ENCODE data around the gene CSMD2. TPM values are rescaled to one million over a fixed set of nuclear protein-coding genes. Genes with fewer than 3 reads are reported as not detected.

CSMD2 gene
- total and polyA plus RNA-seq, 2 of the 8 experiments (the other 6 are each of a cell fraction or from before 2014, with no cell fraction given): 7.0 to 14.7 TPM

DNA sequence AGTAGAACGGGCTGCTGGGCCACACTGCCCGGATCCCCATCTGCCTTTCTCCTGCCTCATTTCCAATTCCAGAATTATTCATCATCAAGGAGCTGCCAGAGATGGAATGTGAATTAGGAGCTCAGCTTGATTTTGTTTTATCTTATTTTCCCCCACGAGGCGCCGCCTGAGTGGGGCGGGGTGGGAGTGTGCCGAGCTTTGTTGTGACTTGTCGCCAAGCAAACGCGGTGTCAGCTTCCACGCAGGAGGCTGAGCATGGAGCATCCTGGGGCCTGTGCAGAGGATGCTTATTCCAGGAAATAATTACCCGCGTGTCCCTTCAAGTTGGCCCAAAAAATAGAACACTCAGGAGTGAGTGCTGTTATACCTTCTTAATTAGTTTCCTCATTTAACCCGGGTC, 209.9 kb downstream of the CSMD2 start:
- no peaks in the 10 kb centered on the region for H3K27me3 ChIP-seq (replicated peaks in 1 of 4; ENCODE audit: control insufficient read depth in 3 of 4, extremely low read depth in 1 of 4, insufficient read depth in 3 of 4, low read length in 3 of 4)
- no peak overlapping the region for H2BK5ac ChIP-seq (ENCODE audit: low read depth, low read length)
- H2BK20ac ChIP-seq (ENCODE audit: low read length): no peak overlapping the region
- H2BK15ac ChIP-seq (ENCODE audit: low read length): no peak overlapping the region
- FAIRE-seq: no peak
- no peak overlapping the region for H3K18ac ChIP-seq (ENCODE audit: extremely low read depth, low read length)
- no peak overlapping the region for H2AK5ac ChIP-seq (ENCODE audit: low read depth, low read length)
- no peaks in the 10 kb centered on the region; a peak in 1 of 4 replicates for H3K79me2 ChIP-seq (ENCODE audit: control insufficient read depth in 1 of 2, insufficient read depth in 2 of 2, low read length in 2 of 2)
- no peaks in the 10 kb centered on the region for H3K36me3 ChIP-seq (ENCODE audit: control insufficient read depth in 2 of 4, insufficient read depth in 4 of 4, low read length in 3 of 4)
- H4K20me1 ChIP-seq (replicated peaks in 1 of 2; ENCODE audit: control insufficient read depth in 1 of 2, insufficient read depth in 2 of 2, low read length in 2 of 2): peaks cover 0 to 6% of the 10 kb centered on the region in 2 experiments
- DNase-seq (ENCODE audit: low read depth in 1 of 2, low spot score in 2 of 2): no peak
- H4K5ac ChIP-seq (ENCODE audit: insufficient read length, low read depth, low read length): no peak overlapping the region
- ChIA-PET CTCF (ENCODE audit: partially characterized antibody) (no interaction called here), POLR2A (ENCODE audit: partially characterized antibody) (interaction anchor here (0.6 kb wide), 1 partner anchor 65 kb away, joined by 3 read pairs; no protein-coding TSS in a partner anchor)
- WGBS, 2 experiments (ENCODE audit: extremely low coverage in 1 of 2, insufficient coverage in 1 of 2, insufficient read length in 1 of 2, insufficient replicate concordance in 2 of 2, low coverage in 1 of 2, low lambda C conversion rate in 2 of 2, missing lambda C conversion rate in 1 of 2): 94% methylated on average over 14 of the region's 14 CpGs; no CpG with 5 or more reads in 1 of the 2 experiments
- peaks cover 2% of the 10 kb centered on the region for H3K79me1 ChIP-seq (ENCODE audit: low read depth, low read length)
- H2BK12ac ChIP-seq (ENCODE audit: low read depth, low read length): no peak overlapping the region
- H3K4me2 ChIP-seq (ENCODE audit: insufficient read depth in 1 of 2, low read depth in 2 of 2, low read length in 2 of 2): no peak overlapping the region
- H3K9ac ChIP-seq (replicated peaks in 1 of 4; ENCODE audit: extremely low read depth in 1 of 4, low read depth in 3 of 4, low read length in 3 of 4): no peak overlapping the region
- H3K14ac ChIP-seq (ENCODE audit: insufficient read length): no peak overlapping the region
- H2BK120ac ChIP-seq (replicated peaks; ENCODE audit: low read depth, low read length): no peak overlapping the region
- no peaks in the 10 kb centered on the region for H3K23me2 ChIP-seq (ENCODE audit: low read depth, low read length)
- H3K9me3 ChIP-seq (ENCODE audit: insufficient read depth in 2 of 2, low read depth in 1 of 2, low read length in 1 of 2): no peaks in the 10 kb centered on the region
- no peaks in the 10 kb centered on the region for H3K4me1 ChIP-seq (replicated peaks in 1 of 4; ENCODE audit: control insufficient read depth in 3 of 4, insufficient read depth in 4 of 4, low read length in 3 of 4)
- no peak for TF ChIP-seq KDM1A (IDR thresholded peaks at IDR 0.05; ENCODE audit: borderline replicate concordance, low read length)
- TF ChIP-seq SIX5 (IDR thresholded peaks at IDR 0.05; ENCODE audit: low read depth, low read length): no peak
- TF ChIP-seq CREB1 (IDR thresholded peaks at IDR 0.05): no peak
- no peak for TF ChIP-seq CHD1 (IDR thresholded peaks at IDR 0.05; ENCODE audit: low read depth, low read length)
- TF ChIP-seq SRF (IDR thresholded peaks at IDR 0.05; ENCODE audit: low read depth, low read length): no peak
- TF ChIP-seq EGR1 (IDR thresholded peaks at IDR 0.05; ENCODE audit: borderline replicate concordance, low read depth, low read length): no peak
- TF ChIP-seq PHF8 (conservative IDR thresholded peaks at IDR 0.05; ENCODE audit: low read depth, low read length): no peak
- no peak for TF ChIP-seq RAD21 (IDR thresholded peaks at IDR 0.05 in 1 of 2, conservative IDR thresholded peaks at IDR 0.05 in 1 of 2; ENCODE audit: low read depth in 2 of 2, low read length in 2 of 2)
- TF ChIP-seq SUZ12 (IDR thresholded peaks at IDR 0.05; ENCODE audit: low read length): no peak
- TF ChIP-seq CHD2 (IDR thresholded peaks at IDR 0.05; ENCODE audit: low read length): no peak
- no peak for TF ChIP-seq BRCA1 (IDR thresholded peaks at IDR 0.05; ENCODE audit: low read depth, low read length)
- TF ChIP-seq JUN (IDR thresholded peaks at IDR 0.05; ENCODE audit: low read depth, low read length): no peak
- no peak for TF ChIP-seq SAP30 (IDR thresholded peaks at IDR 0.05; ENCODE audit: insufficient read depth, insufficient replicate concordance, low read length)
- no peak overlapping the region for H4K8ac ChIP-seq (ENCODE audit: extremely low read depth, insufficient read depth, low read length)
- no peak overlapping the region for H3K23ac ChIP-seq (ENCODE audit: insufficient read length)
- no peak overlapping the region for H4K91ac ChIP-seq (replicated peaks; ENCODE audit: insufficient read length, low read length)
- H2AFZ ChIP-seq (ENCODE audit: low read length): no peak overlapping the region
- no peak overlapping the region for H3K27ac ChIP-seq (ENCODE audit: low read depth, low read length)
- H3K4me3 ChIP-seq (ENCODE audit: extremely low read depth in 1 of 4, insufficient read depth in 2 of 4, low read depth in 3 of 4, low read length in 4 of 4): no peak overlapping the region
- H3K56ac ChIP-seq (replicated peaks; ENCODE audit: insufficient read length, low read depth, low read length): no peak overlapping the region
- H3K4ac ChIP-seq (replicated peaks; ENCODE audit: insufficient read length, low read depth, low read length): no peak overlapping the region
